Body of pancreas (tissue), 4 donors: ENCODE measurements around the gene MRRF.
"Not testable (repeated sequence)": the region's sequence is repeated elsewhere in the genome, so short reads cannot be mapped to it uniquely, and the experiment has no call there.

Source experiments
- POLR2A ChIP-seq, 3 donors: fragments of 450-650 bp; IDR thresholded peaks; one replicate each; pipeline ENCODE4 v1.6.1; 2016; ENCODE audit warnings: antibody characterized with exemption in 3 of 3, mild to moderate bottlenecking in 2 of 3
- TF ChIP-seq, protein P1 (sequence below), 7 experiments: fragments of 450-650 bp in 4 of 7; fragments of 200-600 bp in 3 of 7; sonication (generic) in 3 of 7; IDR thresholded peaks; one replicate each; pipeline ENCODE4 v1.5.1; 2016 to 2019; ENCODE audit warnings: antibody characterized with exemption in 7 of 7

DNA sequence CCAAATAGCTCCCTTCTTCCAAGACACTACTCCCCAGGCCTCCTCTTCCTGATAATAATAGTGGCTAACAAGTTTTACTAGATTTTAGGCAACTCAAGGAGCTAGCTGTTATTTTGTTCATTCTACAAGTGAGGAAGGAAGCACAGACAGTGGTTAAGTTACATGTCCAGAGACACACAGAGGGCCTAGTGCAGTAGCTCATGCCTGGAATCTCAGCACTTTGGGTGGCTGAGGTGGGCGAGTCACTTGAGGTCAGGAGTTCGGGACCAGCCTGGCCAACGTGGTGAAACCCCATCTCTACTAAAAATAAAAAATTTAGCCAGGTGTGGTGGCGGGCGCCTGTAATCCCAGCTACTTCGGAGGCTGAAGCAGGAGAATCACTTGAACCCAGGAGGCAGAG, 65.8 kb downstream of the MRRF start:
- TF ChIP-seq, protein P1, sequence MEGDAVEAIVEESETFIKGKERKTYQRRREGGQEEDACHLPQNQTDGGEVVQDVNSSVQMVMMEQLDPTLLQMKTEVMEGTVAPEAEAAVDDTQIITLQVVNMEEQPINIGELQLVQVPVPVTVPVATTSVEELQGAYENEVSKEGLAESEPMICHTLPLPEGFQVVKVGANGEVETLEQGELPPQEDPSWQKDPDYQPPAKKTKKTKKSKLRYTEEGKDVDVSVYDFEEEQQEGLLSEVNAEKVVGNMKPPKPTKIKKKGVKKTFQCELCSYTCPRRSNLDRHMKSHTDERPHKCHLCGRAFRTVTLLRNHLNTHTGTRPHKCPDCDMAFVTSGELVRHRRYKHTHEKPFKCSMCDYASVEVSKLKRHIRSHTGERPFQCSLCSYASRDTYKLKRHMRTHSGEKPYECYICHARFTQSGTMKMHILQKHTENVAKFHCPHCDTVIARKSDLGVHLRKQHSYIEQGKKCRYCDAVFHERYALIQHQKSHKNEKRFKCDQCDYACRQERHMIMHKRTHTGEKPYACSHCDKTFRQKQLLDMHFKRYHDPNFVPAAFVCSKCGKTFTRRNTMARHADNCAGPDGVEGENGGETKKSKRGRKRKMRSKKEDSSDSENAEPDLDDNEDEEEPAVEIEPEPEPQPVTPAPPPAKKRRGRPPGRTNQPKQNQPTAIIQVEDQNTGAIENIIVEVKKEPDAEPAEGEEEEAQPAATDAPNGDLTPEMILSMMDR (IDR thresholded peaks at IDR 0.05) = not testable (repeated sequence)
- TF ChIP-seq POLR2A (IDR thresholded peaks at IDR 0.05) = not testable (repeated sequence)
